Measurements from ENCODE around the gene PET100.

The PET100 gene

GRCh38 chr19:7612282-7613274, 17.0 kb upstream of the PET100 start:
- no peak for DNase-seq

DNA sequence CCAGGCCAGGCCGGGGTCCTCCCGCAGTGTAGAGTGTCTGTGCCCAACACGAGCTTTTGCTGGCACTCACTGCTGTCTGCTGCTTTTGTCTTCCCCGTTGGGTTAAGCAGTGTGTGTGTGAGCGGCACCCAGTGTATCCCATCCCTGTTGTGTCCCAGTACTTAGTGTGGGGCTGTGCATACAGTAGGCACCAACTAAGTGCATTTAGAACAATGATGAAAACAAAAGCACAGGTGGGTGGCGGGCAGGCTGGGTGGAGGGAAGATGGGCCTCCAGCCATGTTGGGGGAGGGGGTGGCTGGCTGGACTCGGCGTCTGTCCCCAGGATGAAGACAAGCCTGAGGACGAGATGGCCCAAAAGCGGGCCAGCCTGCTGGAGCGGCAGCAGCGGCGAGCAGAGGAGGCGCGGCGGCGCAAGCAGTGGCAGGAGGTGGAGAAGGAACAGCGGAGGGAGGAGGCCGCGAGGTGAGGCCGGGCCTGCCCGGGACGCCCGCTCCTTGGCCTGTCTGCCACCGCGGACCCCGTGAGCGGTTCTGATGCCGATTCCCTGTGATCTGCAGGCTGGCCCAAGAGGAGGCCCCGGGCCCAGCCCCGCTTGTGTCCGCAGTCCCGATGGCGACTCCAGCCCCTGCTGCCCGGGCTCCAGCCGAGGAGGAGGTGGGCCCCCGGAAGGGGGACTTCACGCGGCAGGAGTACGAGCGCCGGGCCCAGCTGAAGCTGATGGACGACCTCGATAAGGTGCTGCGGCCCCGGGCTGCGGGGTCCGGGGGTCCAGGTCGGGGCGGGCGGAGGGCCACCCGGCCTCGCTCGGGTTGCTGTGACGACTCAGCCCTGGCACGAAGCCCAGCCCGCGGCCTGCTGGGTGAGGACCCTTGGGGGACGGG, 14.5 kb upstream of the PET100 start:
- no peak for DNase-seq

DNA sequence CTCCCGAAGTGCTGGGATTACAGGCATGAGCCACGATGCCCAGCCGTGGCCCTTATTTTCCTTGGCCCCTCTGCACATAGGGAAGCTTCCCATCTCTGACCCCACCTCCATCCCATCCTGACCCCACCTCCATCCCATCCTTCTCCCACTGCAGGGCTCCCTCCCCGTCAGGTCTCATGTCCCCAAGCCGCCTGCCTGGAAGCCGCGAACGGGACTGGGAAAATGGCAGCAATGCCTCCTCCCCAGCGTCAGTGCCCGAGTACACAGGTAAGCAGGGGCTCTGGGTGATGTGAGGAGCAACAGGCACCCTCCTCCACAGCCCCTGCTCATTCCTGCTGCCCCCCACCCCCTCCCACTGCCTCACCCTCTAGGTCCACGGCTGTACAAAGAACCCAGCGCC, 12.4 kb upstream of the PET100 start:
- no peak for DNase-seq

DNA sequence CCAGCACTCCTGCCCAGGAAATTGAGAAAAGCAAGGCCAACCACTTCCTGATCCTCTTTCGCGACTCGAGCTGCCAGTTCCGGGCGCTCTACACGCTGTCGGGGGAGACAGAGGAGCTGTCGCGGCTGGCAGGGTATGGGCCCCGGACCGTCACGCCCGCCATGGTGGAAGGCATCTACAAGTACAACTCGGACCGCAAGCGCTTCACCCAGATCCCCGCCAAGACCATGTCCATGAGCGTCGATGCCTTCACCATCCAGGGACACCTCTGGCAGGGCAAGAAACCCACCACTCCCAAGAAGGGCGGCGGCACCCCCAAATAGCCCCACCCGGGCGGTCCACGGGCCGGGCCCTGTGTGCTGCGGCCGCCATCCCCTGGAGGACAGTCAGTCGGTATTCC, 11.9 kb upstream of the PET100 start:
- DNase-seq = no peak

- no peak for DNase-seq
These were observed 11.2 kb upstream of the PET100 start for GRCh38 chr19:7618348-7618747.

- no peak for DNase-seq
These were observed 10.7 kb upstream of the PET100 start for GRCh38 chr19:7618771-7619510.

- no peak for DNase-seq
These were observed 9.7 kb upstream of the PET100 start for GRCh38 chr19:7619671-7620441.

- no peak for DNase-seq
These were observed 8.9 kb upstream of the PET100 start for GRCh38 chr19:7620442-7621412.

DNA sequence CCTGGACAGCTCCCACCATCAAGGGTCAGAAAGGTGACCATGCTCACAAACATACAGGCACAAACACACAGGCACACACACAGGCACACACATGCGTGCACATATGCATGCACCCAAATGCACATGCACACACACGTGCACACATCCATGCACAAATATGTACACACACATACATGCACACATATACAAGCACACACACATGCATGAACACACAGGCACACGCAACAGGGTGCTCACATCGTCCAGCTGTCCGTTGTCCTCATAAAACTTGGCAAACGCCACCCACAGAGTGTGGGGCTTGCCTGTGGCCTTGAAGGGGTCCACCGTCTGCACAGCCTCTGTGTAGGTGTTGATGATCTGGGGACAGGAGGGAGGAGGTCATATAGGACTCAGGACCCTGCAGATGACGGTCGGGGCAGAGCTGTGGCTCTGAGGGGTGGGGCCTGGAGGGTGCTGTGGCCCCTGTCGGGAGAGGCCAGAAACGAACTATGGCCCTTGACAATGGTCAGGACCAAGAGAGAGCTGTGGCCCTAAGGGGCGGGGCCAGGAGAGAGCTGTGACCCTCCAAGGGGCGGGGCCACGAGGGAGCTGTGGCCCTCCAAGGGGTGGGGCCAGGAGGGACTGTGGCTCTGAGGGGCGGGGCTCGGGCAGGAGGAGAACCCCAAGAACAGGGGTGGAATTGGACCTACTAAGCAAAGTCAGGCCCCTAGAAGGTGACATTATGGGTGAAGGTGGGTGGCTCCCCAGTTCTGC, 6.5 kb upstream of the PET100 start:
- no peak for DNase-seq

DNA sequence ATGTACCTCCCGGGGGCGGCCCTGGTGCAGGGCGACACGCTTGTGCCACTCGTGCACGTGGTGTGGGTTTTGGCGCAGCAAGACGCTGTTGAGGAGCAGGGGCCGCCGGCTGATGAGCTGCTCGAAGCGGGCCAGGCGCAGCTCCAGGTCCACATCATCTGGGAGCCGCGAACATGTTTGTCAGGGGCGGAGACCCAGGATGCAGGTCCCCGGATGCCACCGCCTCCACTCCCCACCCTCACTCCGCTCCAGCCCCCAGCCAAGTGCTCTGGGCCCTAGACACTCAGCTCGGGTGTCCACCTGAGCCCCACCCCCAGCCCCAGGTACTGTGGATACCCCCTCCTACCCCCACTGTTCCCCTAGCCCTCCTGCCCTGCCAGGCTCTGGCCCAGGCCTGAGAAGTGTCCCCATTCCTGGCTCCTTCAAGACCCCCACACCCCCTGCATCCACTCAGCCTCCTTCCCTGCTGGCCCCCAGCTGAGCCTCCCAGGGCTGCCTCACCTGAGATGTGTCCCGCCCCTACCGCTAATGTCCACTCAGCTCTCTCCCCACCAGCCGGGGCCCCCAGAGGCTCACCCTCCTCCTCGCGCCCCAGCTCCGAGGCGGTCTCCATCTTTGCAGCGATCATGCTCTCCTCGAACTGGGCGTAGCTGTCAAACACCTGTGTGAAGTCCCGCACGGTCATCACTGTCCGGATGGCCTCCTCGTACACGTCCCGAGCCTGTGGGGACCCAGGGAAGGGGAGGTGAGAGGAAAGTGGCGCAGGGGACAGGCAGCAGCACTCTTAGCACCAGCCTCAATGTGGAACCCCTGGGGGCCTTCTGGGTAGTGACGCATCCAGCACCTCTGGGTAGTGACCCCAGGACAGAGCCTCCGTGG, 5.6 kb upstream of the PET100 start:
- DNase-seq = no peak

GRCh38 chr19:7624810-7625209, 4.8 kb upstream of the PET100 start:
- DNase-seq = no peak

DNA sequence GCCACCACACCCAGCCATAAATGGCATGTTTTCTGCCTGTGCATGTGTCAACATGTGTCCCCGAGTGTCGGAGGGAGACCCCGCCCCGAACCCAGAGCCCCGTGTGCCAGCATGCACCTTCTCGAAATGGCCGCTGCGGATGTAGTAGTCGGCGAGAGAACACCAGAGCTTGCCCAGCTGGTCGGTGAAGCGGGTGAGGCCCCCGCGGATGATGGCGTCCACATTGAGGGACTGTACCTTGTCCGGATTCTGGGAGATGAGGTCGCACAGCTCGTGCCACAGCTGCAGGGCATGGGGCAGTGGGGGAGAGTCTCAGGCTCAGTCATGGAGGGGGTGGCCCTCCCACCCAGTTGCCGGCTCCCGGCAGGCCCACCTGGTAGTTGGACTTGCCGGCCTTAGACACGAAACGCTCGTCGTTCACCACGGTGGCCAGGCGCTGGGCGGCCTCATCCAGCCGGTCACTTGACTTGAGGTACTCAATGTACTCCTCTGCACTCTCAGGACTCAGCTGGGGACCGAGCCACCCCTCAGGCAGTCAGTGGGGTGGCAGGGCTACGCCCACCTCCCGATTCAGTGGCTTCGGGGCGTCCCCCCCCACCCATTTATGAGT, 3.7 kb upstream of the PET100 start:
- DNase-seq = no peak

DNA sequence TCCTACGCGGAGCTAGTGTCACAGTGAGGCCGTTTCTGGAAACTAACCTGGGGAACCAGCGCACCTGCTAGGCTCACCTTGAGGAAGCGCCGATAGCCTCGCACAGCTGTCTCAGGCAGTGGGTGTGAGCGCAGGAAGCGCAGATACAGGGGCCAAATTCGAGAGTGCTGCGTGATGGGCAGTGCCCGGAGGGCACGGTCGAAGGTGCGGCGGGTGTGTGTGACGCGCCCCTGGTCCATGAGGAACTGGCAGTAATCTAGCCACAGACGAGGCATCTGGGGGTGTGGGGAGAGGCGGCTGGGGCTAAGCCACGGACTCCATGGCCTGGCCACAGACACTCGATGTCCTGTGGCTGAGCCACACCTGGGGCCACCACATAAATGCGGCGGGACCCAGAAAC, 2.4 kb upstream of the PET100 start:
- no peak for DNase-seq

- DNase-seq = peak; percentile 10
These were observed 843 bp upstream of the PET100 start for GRCh38 chr19:7628589-7629311.

DNA sequence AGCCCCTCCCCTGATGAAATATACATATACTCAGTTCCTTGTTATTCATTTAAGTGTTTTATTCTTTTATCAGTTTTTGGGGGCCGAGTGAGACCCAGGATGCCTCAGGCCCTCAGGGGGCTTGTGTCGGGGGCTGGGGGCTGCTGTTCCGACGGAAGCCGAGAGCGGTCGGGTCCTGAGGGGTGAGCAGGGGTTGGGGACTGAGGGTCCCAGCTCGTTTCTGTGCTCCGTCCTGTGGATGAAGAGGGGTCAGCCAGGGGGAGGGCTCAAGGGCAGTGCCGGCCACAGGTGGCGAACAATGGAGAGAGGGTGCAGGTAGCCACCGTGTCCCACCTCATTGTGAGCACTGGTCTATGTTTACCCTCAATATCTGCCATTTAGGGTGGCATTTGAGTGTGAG, 2.0 kb downstream of the PET100 start:
- no peak for DNase-seq

DNA sequence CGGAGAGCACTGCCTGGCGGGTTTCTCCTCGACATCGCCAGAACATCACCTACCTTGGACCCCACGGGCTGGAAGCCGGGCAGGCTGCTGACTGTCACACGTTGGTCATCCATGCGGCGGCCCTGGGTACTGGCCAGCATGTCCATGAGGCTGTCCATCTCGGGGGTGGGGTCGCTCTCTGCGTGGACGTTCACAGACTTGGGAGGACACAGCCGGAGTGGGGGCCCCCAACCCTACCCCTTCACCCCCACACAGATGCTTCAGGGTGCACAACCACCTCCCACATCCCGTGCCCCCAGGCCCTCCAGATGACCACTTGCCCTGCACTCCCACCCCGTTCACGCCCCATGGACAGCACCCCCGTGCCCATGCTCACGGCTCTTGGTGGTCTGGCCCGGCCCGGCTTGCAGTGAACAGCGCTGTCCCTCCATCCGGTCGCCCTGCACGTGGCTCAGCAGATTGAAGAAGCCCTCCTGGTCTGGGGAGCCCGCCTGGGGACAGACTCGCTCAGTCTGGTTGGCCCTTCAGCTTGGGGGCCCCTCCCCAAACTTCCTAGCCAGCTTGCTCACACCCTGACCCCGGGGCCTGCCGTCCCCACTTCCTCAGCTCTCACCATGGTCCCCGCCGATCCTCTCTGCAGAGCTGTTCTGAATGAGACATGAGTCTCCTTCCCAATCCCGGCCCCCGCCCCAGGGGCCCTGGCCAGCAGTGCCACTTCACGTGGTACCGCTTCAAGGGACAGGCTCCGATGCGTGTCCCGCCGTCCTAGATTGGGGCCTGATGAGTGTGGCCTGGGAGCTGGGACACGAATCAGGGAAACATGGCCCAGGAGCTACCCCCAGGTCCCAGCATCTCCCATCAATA, 3.0 kb downstream of the PET100 start:
- DNase-seq = no peak

- no peak for DNase-seq
These were observed 4.1 kb downstream of the PET100 start, which contains the start of gene PCP2 for GRCh38 chr19:7633698-7634097. Gene PCP2 (minus strand): TSS chr19:7633719. CDS start chr19:7633457, 262 bp downstream.
